ENCODE data around the gene ADCY7. TPM values are rescaled to one million over a fixed set of nuclear protein-coding genes. Genes with fewer than 3 reads are reported as not detected.

Gene ADCY7
- total RNA-seq, 1 experiment from 2014 or later = 34.2 TPM

GRCh38 chr16:50269061-50269705 lies 2.8 kb downstream of the ADCY7 start:
- H3K9ac ChIP-seq (ENCODE audit: low read length) = no peak overlapping the region
- no peak overlapping the region for H3K27ac ChIP-seq (ENCODE audit: low read depth, low read length)
- ChIA-PET RAD21 (ENCODE audit: low non-redundant PET in 1 of 2, low total read pairs in 2 of 2, uncharacterized antibody in 2 of 2, unreplicated experiment in 2 of 2) (no interaction called here), CTCF (no interaction called here), POLR2A (no interaction called here)
- no peak overlapping the region for H3K4me2 ChIP-seq (ENCODE audit: low read length)
- no peaks in the 10 kb centered on the region for H3K9me2 ChIP-seq (ENCODE audit: insufficient read depth)
- H3K4me1 ChIP-seq (ENCODE audit: control insufficient read depth in 1 of 2, insufficient read depth in 2 of 2, low read length in 2 of 2) = peaks cover 22 to 35% of the 10 kb centered on the region in 2 experiments
- H3K79me2 ChIP-seq (ENCODE audit: insufficient read depth, low read length) = 0 out of 2 replicates have a peak, but pooled peaks cover 3% of the 10 kb centered on the region
- no peak for TF ChIP-seq TCF7L2 (IDR thresholded peaks at IDR 0.05; ENCODE audit: borderline replicate concordance, extremely low read depth, insufficient read depth, insufficient read length)
- TF ChIP-seq ZFX (IDR thresholded peaks at IDR 0.05) = no peak
- no peak for TF ChIP-seq REST (IDR thresholded peaks at IDR 0.05; ENCODE audit: low read depth)
- TF ChIP-seq SRF (IDR thresholded peaks at IDR 0.05; ENCODE audit: low read depth) = no peak
- TF ChIP-seq FOSL1 (IDR thresholded peaks at IDR 0.05; ENCODE audit: low read depth) = no peak
- TF ChIP-seq MAX (IDR thresholded peaks at IDR 0.05) = no peak
- TF ChIP-seq JUND (IDR thresholded peaks at IDR 0.05) = no peak
- TF ChIP-seq SP1 (IDR thresholded peaks at IDR 0.05; ENCODE audit: low read depth) = no peak
- no peak for TF ChIP-seq CEBPB (IDR thresholded peaks at IDR 0.05; ENCODE audit: low read depth)
- TF ChIP-seq SIN3A (IDR thresholded peaks at IDR 0.05; ENCODE audit: low read depth) = no peak
- no peak for TF ChIP-seq CBX3 (IDR thresholded peaks at IDR 0.05; ENCODE audit: low read depth)
- TF ChIP-seq EZH2phosphoT487 (IDR thresholded peaks at IDR 0.05; ENCODE audit: borderline replicate concordance) = no peak
- TF ChIP-seq EGR1 (IDR thresholded peaks at IDR 0.05; ENCODE audit: low read depth) = no peak
- no peak for TF ChIP-seq ZNF274 (IDR thresholded peaks at IDR 0.05; ENCODE audit: low read depth, low read length)
- no peak for TF ChIP-seq EZH2 (IDR thresholded peaks at IDR 0.05)
- no peak for TF ChIP-seq ELF1 (IDR thresholded peaks at IDR 0.05; ENCODE audit: borderline replicate concordance, low read depth)
- no peak for TF ChIP-seq ATF3 (IDR thresholded peaks at IDR 0.05)
- TF ChIP-seq CTCF (IDR thresholded peaks at IDR 0.05 in 2 of 3, conservative IDR thresholded peaks at IDR 0.05 in 1 of 3; ENCODE audit: borderline replicate concordance in 1 of 3, insufficient read depth in 1 of 3, low read depth in 2 of 3, low read length in 2 of 3) = no peak
- H2AFZ ChIP-seq (ENCODE audit: low read depth, low read length, poor library complexity, severe bottlenecking) = no peak overlapping the region
- no peaks in the 10 kb centered on the region for H4K20me1 ChIP-seq (ENCODE audit: insufficient read depth)
- intact Hi-C loops (cut with micrococcal nuclease) = no loop called here
- H3K27me3 ChIP-seq (ENCODE audit: insufficient read depth, low read length) = no peaks in the 10 kb centered on the region
- H3K9me3 ChIP-seq (ENCODE audit: control insufficient read depth in 1 of 2, insufficient read depth in 1 of 2, low read depth in 1 of 2, low read length in 2 of 2) = no peaks in the 10 kb centered on the region
- ATAC-seq (no peak), DNase-seq (ENCODE audit: low read depth, low spot score) (no peak)
- no TSS peak for BruUV-seq (replicated peaks)
- H3K4me3 ChIP-seq (replicated peaks in 1 of 2; ENCODE audit: low read depth in 1 of 2, low read length in 2 of 2) = no peak overlapping the region
- no peaks in the 10 kb centered on the region for H3K36me3 ChIP-seq (ENCODE audit: control insufficient read depth in 1 of 2, insufficient read depth in 2 of 2, low read length in 2 of 2)
